HG03103 (cell line): ENCODE results near the gene TEDC1.

Source experiments
- ATAC-seq: cut with Tn5 transposase; IDR thresholded peaks from one replicate; pipeline ENCODE4 v1.9.1; 2021; ENCODE audit warnings: low read depth; ENCODE audit not compliant: unreplicated experiment

Gene TEDC1

GRCh38 chr14:105473033-105473676, 17.9 kb upstream of the TEDC1 start:
- no peak for ATAC-seq

GRCh38 chr14:105473677-105474482, 17.2 kb upstream of the TEDC1 start:
- no peak for ATAC-seq

- ATAC-seq: no peak
These were observed 16.4 kb upstream of the TEDC1 start, which contains the start of gene CRIP2 for GRCh38 chr14:105474483-105475268. Gene CRIP2 (plus strand): TSS chr14:105474821. CDS start chr14:105474863, 42 bp downstream.

GRCh38 chr14:105475269-105476096, 15.6 kb upstream of the TEDC1 start:
- ATAC-seq: no peak

- no peak for ATAC-seq
These were observed 14.8 kb upstream of the TEDC1 start for GRCh38 chr14:105476097-105476830.

GRCh38 chr14:105476831-105477659, 14.0 kb upstream of the TEDC1 start:
- no peak for ATAC-seq

GRCh38 chr14:105477660-105478397, 13.2 kb upstream of the TEDC1 start:
- ATAC-seq: no peak

- ATAC-seq: no peak
These were observed 12.4 kb upstream of the TEDC1 start for GRCh38 chr14:105478398-105479251.

- ATAC-seq: no peak
These were observed 11.5 kb upstream of the TEDC1 start for GRCh38 chr14:105479431-105480158.

GRCh38 chr14:105480199-105480746, 10.8 kb upstream of the TEDC1 start:
- ATAC-seq: no peak

GRCh38 chr14:105480807-105481801, 9.9 kb upstream of the TEDC1 start:
- peak; percentile 43 for ATAC-seq

GRCh38 chr14:105481886-105482457, 9.1 kb upstream of the TEDC1 start:
- ATAC-seq: peak; percentile 67

GRCh38 chr14:105482486-105483110, 8.4 kb upstream of the TEDC1 start:
- ATAC-seq: no peak
